ENCODE data around the gene ZNF134. TPM values are rescaled to one million over a fixed set of nuclear protein-coding genes. Genes with fewer than 3 reads are reported as not detected.
A peak's percentile ranks its signal among the peaks of the same experiment; 100 is the strongest.

The ZNF134 gene
- total and polyA plus RNA-seq, 11 donors, result 5.3 to 15.8 (median 13.8) TPM

GRCh38 chr19:57643734-57644133, 29.7 kb downstream of the ZNF134 start:
- TF ChIP-seq POLR2A (IDR thresholded peaks at IDR 0.05), result no peak
- TF ChIP-seq, protein P1, sequence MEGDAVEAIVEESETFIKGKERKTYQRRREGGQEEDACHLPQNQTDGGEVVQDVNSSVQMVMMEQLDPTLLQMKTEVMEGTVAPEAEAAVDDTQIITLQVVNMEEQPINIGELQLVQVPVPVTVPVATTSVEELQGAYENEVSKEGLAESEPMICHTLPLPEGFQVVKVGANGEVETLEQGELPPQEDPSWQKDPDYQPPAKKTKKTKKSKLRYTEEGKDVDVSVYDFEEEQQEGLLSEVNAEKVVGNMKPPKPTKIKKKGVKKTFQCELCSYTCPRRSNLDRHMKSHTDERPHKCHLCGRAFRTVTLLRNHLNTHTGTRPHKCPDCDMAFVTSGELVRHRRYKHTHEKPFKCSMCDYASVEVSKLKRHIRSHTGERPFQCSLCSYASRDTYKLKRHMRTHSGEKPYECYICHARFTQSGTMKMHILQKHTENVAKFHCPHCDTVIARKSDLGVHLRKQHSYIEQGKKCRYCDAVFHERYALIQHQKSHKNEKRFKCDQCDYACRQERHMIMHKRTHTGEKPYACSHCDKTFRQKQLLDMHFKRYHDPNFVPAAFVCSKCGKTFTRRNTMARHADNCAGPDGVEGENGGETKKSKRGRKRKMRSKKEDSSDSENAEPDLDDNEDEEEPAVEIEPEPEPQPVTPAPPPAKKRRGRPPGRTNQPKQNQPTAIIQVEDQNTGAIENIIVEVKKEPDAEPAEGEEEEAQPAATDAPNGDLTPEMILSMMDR (IDR thresholded peaks at IDR 0.05), result no peak
- Histone ChIP-seq H3K36me3 (peaks cover 18 to 54% (median 38%) of the 10 kb centered on the region in 9 donors), H3K9me3 (peaks cover 0 to 71% (median 41%) of the 10 kb centered on the region in 12 donors), H3K27me3 (no peaks in the 10 kb centered on the region), H3K4me3 (no peak overlapping the region), H3K27ac (no peak overlapping the region), H3K4me1 (peaks cover 0 to 9% (median 0%) of the 10 kb centered on the region in 12 donors)
- intact Hi-C loops (cut with DNase I), result no loop called here
- DNase-seq (no peak), ATAC-seq (no peak)

DNA sequence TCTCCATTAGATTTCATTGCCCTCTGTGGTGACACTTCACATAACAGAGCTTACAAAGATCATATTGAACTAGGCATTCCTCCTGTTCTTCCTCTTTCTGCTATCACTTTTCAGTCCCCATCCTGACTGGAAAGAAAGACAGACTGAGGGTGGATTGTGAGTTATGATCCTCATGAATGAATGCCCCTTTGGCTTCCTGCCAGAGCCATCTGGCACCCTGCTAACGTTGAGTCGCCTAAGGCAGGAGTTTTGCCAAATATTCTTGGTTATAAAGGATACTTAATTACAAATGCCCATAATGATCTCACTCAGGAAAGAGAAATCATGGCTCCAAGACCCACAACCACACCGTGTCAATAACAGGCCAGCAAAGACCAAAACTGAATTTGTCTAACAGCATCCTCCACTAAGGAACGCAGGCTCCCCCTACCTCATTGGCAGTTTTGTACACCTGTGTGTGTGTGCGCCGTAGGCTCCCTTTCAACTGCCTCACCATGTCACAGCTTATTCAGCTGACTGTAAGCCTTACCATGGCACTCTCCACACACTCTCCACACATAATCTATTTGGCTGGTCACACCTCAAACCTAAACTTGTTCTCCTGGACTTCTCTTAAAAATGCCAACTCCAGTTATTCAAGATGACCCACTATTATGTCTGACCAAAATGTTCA, 34.4 kb downstream of the ZNF134 start:
- no peak for ATAC-seq
- intact Hi-C loops (cut with DNase I), result no loop called here

DNA sequence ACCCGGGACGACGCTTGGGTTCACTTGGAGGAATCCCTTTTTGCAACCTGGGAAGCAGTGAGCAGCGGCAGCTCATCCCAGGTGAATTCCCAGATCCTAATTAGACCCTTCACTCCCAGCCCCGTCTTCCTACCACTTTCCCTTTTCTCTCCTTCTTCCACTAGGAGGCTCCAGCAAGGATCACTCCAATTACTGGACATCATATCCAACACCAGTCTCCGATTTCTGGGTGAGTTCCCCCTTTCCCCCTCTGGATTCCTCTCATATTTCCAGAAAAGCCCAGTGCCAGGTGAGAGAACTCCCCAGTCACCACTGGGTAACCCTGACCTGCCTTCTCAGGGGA, 37.6 kb downstream of the ZNF134 start:
- DNase-seq (no peak), ATAC-seq (peak in 1 of 4 donors; percentile 14)
- 37 to 47% (median 41%) methylated on average over 6 of the region's 6 CpGs for WGBS, 4 donors
- Histone ChIP-seq H3K9me3 (peaks cover 0 to 17% (median 0%) of the 10 kb centered on the region in 12 donors), H3K36me3 (no peaks in the 10 kb centered on the region), H3K4me3 (peak overlapping the region in 9 of 12 donors; percentile 10 to 55 (median 33)), H3K4me1 (peaks cover 0 to 12% (median 0%) of the 10 kb centered on the region in 12 donors), H3K27ac (peak overlapping the region in 7 of 12 donors; percentile 15 to 72 (median 47)), H3K27me3 (no peaks in the 10 kb centered on the region)
- no peak for TF ChIP-seq POLR2A (IDR thresholded peaks at IDR 0.05)
- TF ChIP-seq, protein P1 (IDR thresholded peaks at IDR 0.05), result no peak
- intact Hi-C loops (cut with DNase I), result no loop called here

More for the DNA sequence above, 34.4 kb downstream of the ZNF134 start:
- no peak overlapping the region for H3K27ac ChIP-seq
- peaks cover 0 to 12% (median 0%) of the 10 kb centered on the region in 12 donors for H3K4me1 ChIP-seq
- no peaks in the 10 kb centered on the region for H3K27me3 ChIP-seq
- 62 to 66% (median 63%) methylated on average over 6 of the region's 6 CpGs for WGBS, 4 donors
- no peak for DNase-seq
- no peak overlapping the region for H3K4me3 ChIP-seq
- H3K9me3 ChIP-seq, result peaks cover 0 to 28% (median 5%) of the 10 kb centered on the region in 12 donors
- H3K36me3 ChIP-seq, result peaks cover 0 to 6% (median 0%) of the 10 kb centered on the region in 9 donors
- TF ChIP-seq POLR2A (IDR thresholded peaks at IDR 0.05), result no peak
- TF ChIP-seq, protein P1 (IDR thresholded peaks at IDR 0.05), result no peak

DNA sequence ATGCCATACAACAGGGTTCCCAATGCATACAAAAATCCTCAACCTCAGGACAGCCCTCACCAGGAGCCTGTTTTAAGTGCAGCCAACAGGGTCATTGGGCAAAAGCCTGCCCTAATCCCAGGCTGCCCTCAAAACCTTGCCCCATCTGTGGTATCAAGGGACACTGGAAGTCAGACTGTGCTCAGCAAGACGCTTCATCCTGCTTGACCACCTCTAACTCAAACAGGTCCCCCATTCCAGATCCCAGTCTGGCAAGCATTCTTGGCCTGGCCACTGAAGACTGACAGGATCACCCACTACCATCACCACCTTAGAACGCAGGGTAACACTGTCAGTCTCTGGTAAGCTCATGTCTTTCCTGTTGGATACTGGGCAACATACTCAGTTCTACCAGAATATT, 39.6 kb downstream of the ZNF134 start:
- Histone ChIP-seq H3K9me3 (peaks cover 0 to 13% (median 0%) of the 10 kb centered on the region in 12 donors), H3K4me1 (peaks cover 0 to 12% (median 0%) of the 10 kb centered on the region in 12 donors), H3K36me3 (no peaks in the 10 kb centered on the region), H3K4me3 (no peak overlapping the region), H3K27me3 (no peaks in the 10 kb centered on the region), H3K27ac (no peak overlapping the region)
- ATAC-seq, result no peak
- intact Hi-C loops (cut with DNase I), result no loop called here
- 81 to 87% (median 85%) methylated on average over 2 of the region's 2 CpGs for WGBS, 4 donors
- no peak for DNase-seq
- TF ChIP-seq, protein P1 (IDR thresholded peaks at IDR 0.05), result no peak
- TF ChIP-seq POLR2A (IDR thresholded peaks at IDR 0.05), result no peak
